Kidney tubule cell (primary cell): ENCODE results near the gene DEFB114.
"Not testable (repeated sequence)": the region's sequence is repeated elsewhere in the genome, so short reads cannot be mapped to it uniquely, and the experiment has no call there.

Source experiments
- DNase-seq: peaks from one replicate; pipeline ENCODE4 v3.0.0-alpha.2; 2018; ENCODE audit warnings: low spot score

DEFB114 gene

GRCh38 chr6:49964064-49964463 is at the start of gene DEFB114:
Gene DEFB114, minus strand, starts transcription at chr6:49964164. Its CDS starts 59 bp downstream, at chr6:49964105.
- no peak for DNase-seq

GRCh38 chr6:50007819-50008218 is 43.9 kb upstream of the DEFB114 start:
- peak; percentile 14 for DNase-seq

GRCh38 chr6:50003139-50003538 is 39.2 kb upstream of the DEFB114 start:
- DNase-seq, result no peak

- no peak for DNase-seq
These were observed 31.3 kb upstream of the DEFB114 start for GRCh38 chr6:49995278-49995677.

- no peak for DNase-seq
These were observed 24.9 kb upstream of the DEFB114 start for GRCh38 chr6:49988900-49989299.

GRCh38 chr6:49987749-49988148 is 23.8 kb upstream of the DEFB114 start:
- no peak for DNase-seq

GRCh38 chr6:49986551-49986950 is 22.6 kb upstream of the DEFB114 start:
- DNase-seq, result no peak

GRCh38 chr6:49982046-49982445 is 18.1 kb upstream of the DEFB114 start:
- DNase-seq, result no peak

GRCh38 chr6:49980898-49981297 is 16.9 kb upstream of the DEFB114 start:
- DNase-seq, result peak; percentile 27

GRCh38 chr6:49979584-49979983 is 15.6 kb upstream of the DEFB114 start:
- DNase-seq, result no peak

- DNase-seq, result no peak
These were observed 14.6 kb upstream of the DEFB114 start for GRCh38 chr6:49978332-49979226.

GRCh38 chr6:49969605-49970004 is 5.6 kb upstream of the DEFB114 start, which contains the start of gene DEFB113:
Gene DEFB113, minus strand, starts transcription at chr6:49969625. Its CDS starts 0 bp downstream, at chr6:49969625.
- DNase-seq, result no peak

GRCh38 chr6:49966823-49967222 is 2.9 kb upstream of the DEFB114 start:
- no peak for DNase-seq

GRCh38 chr6:49966334-49966733 is 2.4 kb upstream of the DEFB114 start:
- DNase-seq, result no peak

GRCh38 chr6:49958180-49958579 is 5.8 kb downstream of the DEFB114 start:
- DNase-seq, result no peak

- DNase-seq, result no peak
These were observed 8.1 kb downstream of the DEFB114 start for GRCh38 chr6:49955847-49956246.

GRCh38 chr6:49951926-49952325 is 12.0 kb downstream of the DEFB114 start:
- DNase-seq, result no peak

- DNase-seq, result no peak
These were observed 13.6 kb downstream of the DEFB114 start for GRCh38 chr6:49950415-49950751.

- DNase-seq, result no peak
These were observed 14.9 kb downstream of the DEFB114 start for GRCh38 chr6:49949062-49949461.

- DNase-seq, result no peak
These were observed 17.1 kb downstream of the DEFB114 start for GRCh38 chr6:49946835-49947234.

GRCh38 chr6:49944068-49944467 is 19.9 kb downstream of the DEFB114 start:
- DNase-seq, result not testable (repeated sequence)

- DNase-seq, result peak; percentile 35
These were observed 23.9 kb downstream of the DEFB114 start for GRCh38 chr6:49939993-49940498.

GRCh38 chr6:49937811-49938210 is 26.2 kb downstream of the DEFB114 start:
- no peak for DNase-seq

- no peak for DNase-seq
These were observed 26.9 kb downstream of the DEFB114 start for GRCh38 chr6:49937017-49937416.
